ENCODE results near the gene NTRK3. TPM values are rescaled to one million over a fixed set of nuclear protein-coding genes. Genes with fewer than 3 reads are reported as not detected.

The NTRK3 gene
- polyA plus RNA-seq, 1 donor from 2014 or later = 42.7 TPM

GRCh38 chr15:87961851-87962420 is 294.6 kb downstream of the NTRK3 start:
- Histone ChIP-seq H4K20me1 (ENCODE audit: insufficient read depth) (no peaks in the 10 kb centered on the region), H3K9me3 (ENCODE audit: low read length) (no peaks in the 10 kb centered on the region), H3K9ac (ENCODE audit: low read length) (no peak overlapping the region), H3K4me3 (ENCODE audit: low read length) (no peak overlapping the region), H3K4me2 (ENCODE audit: low read length) (no peak overlapping the region), H3K27me3 (ENCODE audit: insufficient read depth, low read depth, low read length) (no peaks in the 10 kb centered on the region), H3K9me2 (ENCODE audit: insufficient read depth, low read length) (no peaks in the 10 kb centered on the region), H3K79me2 (replicated peaks; ENCODE audit: insufficient read depth, low read length) (no peaks in the 10 kb centered on the region), H3F3A (ENCODE audit: insufficient read depth, low read length, poor library complexity, severe bottlenecking) (no peaks in the 10 kb centered on the region), H3K36me3 (ENCODE audit: insufficient read depth, low read length) (no peaks in the 10 kb centered on the region), H3K27ac (ENCODE audit: low read length) (no peak overlapping the region), H2AFZ (ENCODE audit: low read depth, low read length) (no peak overlapping the region)
- TF ChIP-seq SMC3 (conservative IDR thresholded peaks at IDR 0.05; ENCODE audit: poor library complexity) (no peak), EP300 (conservative IDR thresholded peaks at IDR 0.05; ENCODE audit: poor library complexity, severe bottlenecking) (no peak), REST (IDR thresholded peaks at IDR 0.05; ENCODE audit: borderline replicate concordance) (no peak), POLR2AphosphoS5 (IDR thresholded peaks at IDR 0.05) (no peak), TAF1 (IDR thresholded peaks at IDR 0.05; ENCODE audit: low read depth) (no peak), RAD21 (conservative IDR thresholded peaks at IDR 0.05) (no peak), MXI1 (conservative IDR thresholded peaks at IDR 0.05; ENCODE audit: poor library complexity, severe bottlenecking) (no peak), EZH2 (IDR thresholded peaks at IDR 0.05; ENCODE audit: borderline replicate concordance, insufficient read depth, low read length, poor library complexity, severe bottlenecking) (no peak)
- TF ChIP-seq, protein P1, sequence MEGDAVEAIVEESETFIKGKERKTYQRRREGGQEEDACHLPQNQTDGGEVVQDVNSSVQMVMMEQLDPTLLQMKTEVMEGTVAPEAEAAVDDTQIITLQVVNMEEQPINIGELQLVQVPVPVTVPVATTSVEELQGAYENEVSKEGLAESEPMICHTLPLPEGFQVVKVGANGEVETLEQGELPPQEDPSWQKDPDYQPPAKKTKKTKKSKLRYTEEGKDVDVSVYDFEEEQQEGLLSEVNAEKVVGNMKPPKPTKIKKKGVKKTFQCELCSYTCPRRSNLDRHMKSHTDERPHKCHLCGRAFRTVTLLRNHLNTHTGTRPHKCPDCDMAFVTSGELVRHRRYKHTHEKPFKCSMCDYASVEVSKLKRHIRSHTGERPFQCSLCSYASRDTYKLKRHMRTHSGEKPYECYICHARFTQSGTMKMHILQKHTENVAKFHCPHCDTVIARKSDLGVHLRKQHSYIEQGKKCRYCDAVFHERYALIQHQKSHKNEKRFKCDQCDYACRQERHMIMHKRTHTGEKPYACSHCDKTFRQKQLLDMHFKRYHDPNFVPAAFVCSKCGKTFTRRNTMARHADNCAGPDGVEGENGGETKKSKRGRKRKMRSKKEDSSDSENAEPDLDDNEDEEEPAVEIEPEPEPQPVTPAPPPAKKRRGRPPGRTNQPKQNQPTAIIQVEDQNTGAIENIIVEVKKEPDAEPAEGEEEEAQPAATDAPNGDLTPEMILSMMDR (IDR thresholded peaks at IDR 0.05; ENCODE audit: poor library complexity, severe bottlenecking) = no peak

DNA sequence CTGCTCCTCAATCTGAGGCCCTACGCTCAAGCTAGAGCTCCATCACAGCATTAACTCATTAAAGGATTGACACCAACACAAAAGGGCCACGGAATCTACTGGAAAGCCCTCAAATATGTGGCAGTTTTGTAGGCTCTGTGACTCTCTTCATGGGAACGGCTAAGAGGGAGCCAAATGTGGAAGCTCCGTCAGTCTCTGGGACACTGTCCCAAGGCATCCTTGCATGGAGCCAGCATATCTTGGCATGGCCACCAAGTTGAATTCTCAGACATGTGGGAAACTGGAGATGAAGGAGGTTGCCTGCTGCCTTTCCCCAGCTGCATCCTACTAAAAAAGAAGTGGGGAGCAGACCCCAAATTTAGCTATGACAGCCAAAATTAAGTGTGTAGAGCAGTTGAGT is 296.9 kb downstream of the NTRK3 start:
- Histone ChIP-seq H3K36me3 (ENCODE audit: insufficient read depth, low read length) (no peaks in the 10 kb centered on the region), H3K27ac (ENCODE audit: low read length) (no peak overlapping the region), H3K9ac (ENCODE audit: low read length) (no peak overlapping the region), H3K9me3 (ENCODE audit: low read length) (no peaks in the 10 kb centered on the region), H4K20me1 (ENCODE audit: insufficient read depth) (no peaks in the 10 kb centered on the region), H3K4me2 (ENCODE audit: low read length) (no peak overlapping the region), H2AFZ (ENCODE audit: low read depth, low read length) (no peak overlapping the region), H3K79me2 (replicated peaks; ENCODE audit: insufficient read depth, low read length) (no peaks in the 10 kb centered on the region), H3K9me2 (ENCODE audit: insufficient read depth, low read length) (no peaks in the 10 kb centered on the region), H3K27me3 (ENCODE audit: insufficient read depth, low read depth, low read length) (no peaks in the 10 kb centered on the region), H3F3A (ENCODE audit: insufficient read depth, low read length, poor library complexity, severe bottlenecking) (no peaks in the 10 kb centered on the region), H3K4me3 (ENCODE audit: low read length) (no peak overlapping the region)
- TF ChIP-seq REST (IDR thresholded peaks at IDR 0.05; ENCODE audit: borderline replicate concordance) = no peak
- no peak for TF ChIP-seq EP300 (conservative IDR thresholded peaks at IDR 0.05; ENCODE audit: poor library complexity, severe bottlenecking)
- no peak for TF ChIP-seq POLR2AphosphoS5 (IDR thresholded peaks at IDR 0.05)

Data from neural cell (in vitro differentiated cells).